EH (cell line): ENCODE data around the gene FAM200C.
A peak's percentile ranks its signal among the peaks of the same experiment; 100 is the strongest.

Source experiments
- DNase-seq: peaks from one replicate; pipeline ENCODE4 v3.0.0-alpha.2; 2015; ENCODE audit warnings: low read depth

The FAM200C gene

GRCh38 chr5:160419458-160420330 lies 19.8 kb upstream of the FAM200C start:
- no peak for DNase-seq

- peak; percentile 97 for DNase-seq
These were observed 19.0 kb upstream of the FAM200C start, which contains the start of gene SLU7 for GRCh38 chr5:160418561-160419457. SLU7 (minus strand) TSS chr5:160419081; CDS start chr5:160415294, 3,787 bp downstream.

- peak; percentile 48 for DNase-seq
These were observed 1.0 kb downstream of the FAM200C start for GRCh38 chr5:160398806-160399205.

DNA sequence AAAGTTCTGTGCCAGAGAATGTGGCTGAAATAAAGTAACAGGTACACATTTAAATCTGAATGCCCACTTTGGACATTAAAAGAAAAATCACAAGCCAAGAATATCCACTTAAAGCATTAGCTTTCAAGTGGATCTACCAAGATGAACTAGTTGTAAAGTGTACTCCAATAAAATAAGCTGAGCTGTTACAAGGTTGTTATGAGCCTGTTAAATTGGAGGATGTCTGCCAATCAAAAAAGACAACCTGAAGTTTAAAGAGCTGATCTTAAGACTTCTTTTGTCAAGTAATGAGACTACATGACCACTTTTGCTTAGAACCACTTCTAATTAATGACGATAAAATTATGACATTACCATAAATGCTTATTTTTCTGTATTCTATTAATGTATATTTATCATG lies 2.4 kb downstream of the FAM200C start:
- DNase-seq = no peak

GRCh38 chr5:160395111-160395510 lies 4.7 kb downstream of the FAM200C start:
- no peak for DNase-seq

DNA sequence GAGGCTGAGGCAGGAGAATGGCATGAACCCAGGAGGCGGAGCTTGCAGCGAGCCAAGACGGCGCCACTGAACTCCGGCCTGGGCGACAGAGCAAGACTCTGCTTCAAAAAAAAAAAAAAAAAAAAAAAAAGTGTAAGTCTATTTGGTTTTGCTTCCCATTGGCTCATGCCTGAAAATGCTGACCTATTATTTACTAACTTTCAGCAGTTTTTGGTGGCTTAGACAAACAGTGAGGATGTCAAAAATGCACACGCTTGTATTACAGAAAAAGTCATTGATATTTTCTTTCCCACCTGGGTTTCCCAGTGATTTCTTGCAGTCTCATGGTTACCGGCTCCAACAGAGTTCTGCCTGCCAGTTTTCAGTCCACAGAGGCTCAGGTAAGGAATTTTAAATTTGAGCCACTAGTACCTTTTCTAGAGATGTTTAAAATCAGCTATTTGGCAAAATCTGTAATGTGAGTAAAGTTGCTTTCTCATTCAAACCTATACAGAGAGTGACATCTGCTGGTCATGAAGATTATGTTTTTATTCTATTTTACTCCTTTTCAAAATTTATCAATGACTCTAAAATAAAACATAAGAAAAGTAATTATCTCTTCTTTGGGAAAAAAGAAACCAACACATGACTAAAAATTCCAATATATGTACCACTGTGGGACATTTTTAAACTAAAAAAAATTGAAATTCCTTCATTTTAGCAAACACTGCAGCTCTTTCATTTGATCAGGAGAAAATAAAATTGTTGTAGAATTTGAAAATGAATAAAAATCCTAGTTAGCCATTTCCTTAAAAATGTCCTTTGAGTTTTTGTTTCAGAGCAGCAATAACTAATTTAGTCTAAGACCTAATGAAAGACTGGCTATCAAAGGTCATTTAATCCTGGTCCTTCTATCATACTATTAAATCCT lies 8.8 kb downstream of the FAM200C start:
- DNase-seq = peak; percentile 43

- DNase-seq = no peak
These were observed 12.4 kb downstream of the FAM200C start for GRCh38 chr5:160387445-160387844.

GRCh38 chr5:160385496-160385895 lies 14.4 kb downstream of the FAM200C start:
- DNase-seq = no peak

GRCh38 chr5:160384681-160385080 lies 15.2 kb downstream of the FAM200C start:
- DNase-seq = no peak

DNA sequence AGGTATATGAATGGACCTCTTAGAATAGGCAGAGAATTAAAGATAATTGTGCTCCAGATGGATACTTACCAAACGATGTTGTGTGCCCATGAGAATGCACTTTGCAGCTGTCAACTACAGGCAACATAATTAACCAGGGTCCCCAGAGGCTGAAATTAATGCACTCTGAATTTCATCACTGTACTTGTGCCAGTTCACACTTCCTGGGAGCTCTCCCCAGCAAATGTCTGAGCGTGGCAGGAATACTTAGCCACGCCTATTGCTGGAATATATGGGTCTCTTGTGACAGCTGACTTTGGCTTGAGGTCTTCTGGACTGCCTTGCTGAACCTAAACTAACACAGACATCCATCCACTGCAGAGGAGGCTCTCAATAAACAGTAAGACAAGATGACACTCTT lies 17.5 kb downstream of the FAM200C start:
- DNase-seq = no peak

DNA sequence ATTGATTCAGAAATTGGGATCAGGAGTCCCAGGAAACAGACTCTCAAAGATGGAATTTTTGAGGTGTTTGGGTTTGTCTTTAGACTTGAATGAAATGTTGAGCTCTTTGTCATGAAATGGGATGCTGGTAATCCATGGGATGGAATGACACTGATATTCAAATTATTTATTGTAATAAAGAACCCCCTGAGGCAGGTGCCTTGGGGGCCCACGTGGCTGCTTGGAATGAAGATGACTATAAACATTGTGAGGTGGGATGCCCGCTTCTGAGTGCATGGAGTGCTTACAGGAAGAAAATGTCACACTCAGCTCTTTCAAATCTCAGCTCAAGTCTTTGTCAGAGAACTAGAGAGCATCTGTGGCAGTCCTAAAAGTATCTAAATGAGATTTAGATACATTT lies 19.8 kb downstream of the FAM200C start:
- no peak for DNase-seq

GRCh38 chr5:160379511-160379910 lies 20.3 kb downstream of the FAM200C start:
- DNase-seq = no peak

DNA sequence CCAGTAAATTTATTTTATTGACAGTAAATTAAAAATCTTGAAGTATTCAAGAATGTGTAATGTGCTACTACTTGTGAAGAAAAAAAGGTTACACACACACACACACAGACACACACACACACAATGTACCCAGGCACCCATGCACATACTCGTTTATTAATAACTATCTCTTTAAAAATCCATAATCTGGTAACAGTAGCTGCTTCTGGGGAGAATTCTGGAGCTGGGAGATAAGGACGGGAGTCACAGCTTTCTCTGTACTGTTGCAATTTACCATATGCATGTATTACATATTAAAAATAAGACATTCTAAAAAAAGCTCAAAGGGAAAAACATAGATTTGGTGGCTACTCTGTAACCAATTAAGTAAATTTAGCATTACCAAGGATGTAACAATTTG lies 21.5 kb downstream of the FAM200C start:
- no peak for DNase-seq

GRCh38 chr5:160377651-160378050 lies 22.2 kb downstream of the FAM200C start:
- no peak for DNase-seq

DNA sequence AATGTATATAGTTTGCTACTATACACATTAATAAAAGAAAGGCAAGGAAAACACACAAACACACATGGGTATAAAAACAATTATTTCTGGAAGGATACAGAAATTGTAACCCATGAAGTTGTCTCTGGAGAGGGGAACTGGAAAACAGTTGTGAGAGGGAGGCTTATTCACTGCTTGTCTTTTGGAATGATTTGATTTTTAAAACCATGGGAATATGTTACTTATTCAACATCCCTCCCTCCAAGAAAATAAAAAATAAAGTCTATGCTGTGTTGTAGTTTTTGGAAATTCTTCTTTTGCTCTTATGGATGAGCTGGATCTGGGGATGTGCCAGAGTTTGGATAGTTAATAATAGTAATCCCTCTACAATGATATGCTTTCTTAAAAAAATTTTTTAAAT lies 23.4 kb downstream of the FAM200C start:
- DNase-seq = no peak

- DNase-seq = no peak
These were observed 24.2 kb downstream of the FAM200C start for GRCh38 chr5:160375701-160376100.

DNA sequence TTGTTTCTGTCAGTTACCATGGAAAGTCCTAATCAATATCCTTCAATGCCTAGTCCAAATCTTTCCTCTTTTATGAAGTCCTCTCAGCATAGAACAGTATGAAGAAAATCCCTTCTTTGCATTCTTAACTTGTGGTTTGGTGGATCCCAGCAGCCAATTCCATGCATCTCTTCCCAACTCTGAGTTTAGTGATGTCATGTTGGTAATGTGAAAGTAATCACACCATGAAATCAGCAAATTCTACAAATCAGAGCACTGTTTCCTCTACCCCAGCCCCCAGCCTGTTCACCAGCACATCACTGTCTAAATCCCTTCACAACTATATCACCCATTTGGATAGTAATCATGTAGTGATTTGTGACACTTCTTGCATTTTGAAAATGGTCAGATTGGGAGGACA lies 24.7 kb downstream of the FAM200C start:
- DNase-seq = peak; percentile 49

GRCh38 chr5:160371294-160371693 lies 28.6 kb downstream of the FAM200C start:
- no peak for DNase-seq

DNA sequence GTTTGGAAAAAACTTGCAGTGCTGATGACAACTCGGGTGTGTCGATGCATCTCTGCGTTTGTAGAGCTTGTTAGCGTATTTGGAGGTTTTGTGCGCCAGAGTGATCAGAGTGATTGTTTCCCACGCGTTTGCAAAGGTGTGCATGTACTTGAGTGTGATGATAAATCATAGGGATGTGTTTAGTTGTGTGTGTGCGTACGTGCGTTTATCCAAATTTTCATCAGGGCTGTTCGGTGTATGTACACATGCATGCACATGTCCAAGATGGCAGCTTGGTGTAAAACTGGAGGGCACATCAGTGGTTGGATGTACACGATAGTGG lies 29.2 kb downstream of the FAM200C start:
- no peak for DNase-seq

DNA sequence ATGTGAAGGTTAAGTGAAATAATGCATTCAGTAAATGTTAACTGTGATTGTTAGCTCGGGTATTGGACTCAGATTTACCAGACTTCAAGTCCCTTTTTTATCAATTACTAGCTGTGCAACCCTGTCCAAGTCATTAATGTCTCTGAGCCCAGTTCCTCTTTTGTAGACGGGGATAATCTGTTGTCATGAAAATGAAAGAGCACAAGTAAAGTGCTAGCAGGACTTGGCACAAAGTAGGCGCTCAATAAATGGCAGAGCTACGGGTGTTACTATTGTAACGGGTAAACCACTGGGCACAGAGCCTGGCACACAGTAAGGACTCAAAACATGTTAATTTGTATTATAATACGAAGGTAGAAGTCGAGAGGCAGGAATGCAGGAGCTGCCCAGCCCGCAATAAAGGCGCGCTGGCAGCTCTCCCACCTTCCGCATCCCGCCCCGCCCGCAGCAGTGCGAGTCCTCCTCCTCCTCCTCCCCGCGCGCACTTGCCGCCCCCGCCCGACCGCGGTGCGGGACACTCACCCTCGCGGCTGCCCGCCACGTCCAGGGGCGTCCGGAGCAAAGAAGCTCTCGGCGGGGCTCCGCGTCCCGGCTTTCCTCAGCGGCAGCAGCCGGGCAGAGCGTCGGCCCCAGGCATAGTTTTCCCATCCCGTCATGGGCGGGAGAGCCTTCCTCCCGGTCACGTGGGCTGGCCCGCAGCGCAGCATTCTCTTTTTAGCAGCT lies 29.7 kb downstream of the FAM200C start, which contains the start of gene C1QTNF2:
TSS of gene C1QTNF2 (minus strand) at position 637 of the 723 bp plus-strand sequence. CDS start 15,615 bp downstream, outside the sequence.
- DNase-seq = peak; percentile 81

DNA sequence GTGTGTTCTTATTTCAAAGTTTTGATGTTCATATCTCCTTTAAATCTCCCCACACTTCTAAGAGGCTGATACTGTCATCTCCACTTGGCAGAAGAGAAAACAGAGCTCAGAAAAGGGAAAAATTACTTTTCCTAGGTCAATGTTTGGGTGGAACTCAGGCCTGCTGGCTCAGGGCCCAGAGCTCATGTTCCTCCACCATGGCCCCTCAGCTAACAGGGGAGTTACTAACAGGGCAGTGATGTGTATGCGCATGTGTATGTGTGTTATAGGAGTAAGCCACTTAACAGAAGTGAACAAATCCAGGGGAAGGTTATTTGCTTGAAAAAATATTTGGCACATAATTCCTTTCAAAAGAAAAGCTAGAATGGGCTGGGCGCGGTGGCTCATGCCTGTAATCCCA lies 32.0 kb downstream of the FAM200C start:
- no peak for DNase-seq
